ENCODE measurements around the gene SLC9C2.
"Not testable (repeated sequence)": the region's sequence is repeated elsewhere in the genome, so short reads cannot be mapped to it uniquely, and the experiment has no call there.

SLC9C2 gene

GRCh38 chr1:173485401-173485800, 117.5 kb downstream of the SLC9C2 start:
- DNase-seq (ENCODE audit: low read depth), result no peak

GRCh38 chr1:173484276-173484675, 118.6 kb downstream of the SLC9C2 start:
- no peak for DNase-seq (ENCODE audit: low read depth)

GRCh38 chr1:173482683-173483082, 120.2 kb downstream of the SLC9C2 start:
- no peak for DNase-seq (ENCODE audit: low read depth)

- DNase-seq (ENCODE audit: low read depth), result no peak
Measured at GRCh38 chr1:173481195-173481772, 121.6 kb downstream of the SLC9C2 start.

- DNase-seq (ENCODE audit: low read depth), result peak; percentile 28
Measured at GRCh38 chr1:173479649-173480048, 123.2 kb downstream of the SLC9C2 start.

- DNase-seq (ENCODE audit: low read depth), result peak; percentile 69
Measured at GRCh38 chr1:173478094-173478674, 124.7 kb downstream of the SLC9C2 start.

GRCh38 chr1:173477286-173478093, 125.4 kb downstream of the SLC9C2 start, which contains the start of gene PRDX6:
Gene PRDX6 (plus strand): TSS chr1:173477335. CDS start chr1:173477398, 63 bp downstream.
- no peak for DNase-seq (ENCODE audit: low read depth)

- peak; percentile 96 for DNase-seq (ENCODE audit: low read depth)
Measured at GRCh38 chr1:173476665-173477285, 126.1 kb downstream of the SLC9C2 start.

- DNase-seq (ENCODE audit: low read depth), result no peak
Measured at GRCh38 chr1:173476197-173476664, 126.6 kb downstream of the SLC9C2 start.

- DNase-seq (ENCODE audit: low read depth), result peak; percentile 72
Measured at GRCh38 chr1:173475564-173476196, 127.2 kb downstream of the SLC9C2 start.

- not testable (repeated sequence) for DNase-seq (ENCODE audit: low read depth)
Measured at GRCh38 chr1:173474780-173475421, 128.0 kb downstream of the SLC9C2 start.

- DNase-seq (ENCODE audit: low read depth), result no peak
Measured at GRCh38 chr1:173474097-173474779, 128.6 kb downstream of the SLC9C2 start.

- peak; percentile 79 for DNase-seq (ENCODE audit: low read depth)
Measured at GRCh38 chr1:173473599-173474011, 129.3 kb downstream of the SLC9C2 start.

GRCh38 chr1:173470608-173471007, 132.3 kb downstream of the SLC9C2 start:
- DNase-seq (ENCODE audit: low read depth), result no peak

- no peak for DNase-seq (ENCODE audit: low read depth)
Measured at GRCh38 chr1:173469656-173470055, 133.2 kb downstream of the SLC9C2 start.

GRCh38 chr1:173467426-173467825, 135.4 kb downstream of the SLC9C2 start:
- DNase-seq (ENCODE audit: low read depth), result peak; percentile 70

GRCh38 chr1:173464185-173464584, 138.7 kb downstream of the SLC9C2 start:
- DNase-seq (ENCODE audit: low read depth), result not testable (repeated sequence)

- DNase-seq (ENCODE audit: low read depth), result not testable (repeated sequence)
Measured at GRCh38 chr1:173462666-173463065, 140.2 kb downstream of the SLC9C2 start.

GRCh38 chr1:173459885-173460284, 143.0 kb downstream of the SLC9C2 start:
- no peak for DNase-seq (ENCODE audit: low read depth)

GRCh38 chr1:173454966-173455524, 147.8 kb downstream of the SLC9C2 start:
- DNase-seq (ENCODE audit: low read depth), result no peak

Measured in EH (cell line).